Adrenal gland (tissue), 12 donors: Measurements from ENCODE around the gene STK17B. TPM values are rescaled to one million over a fixed set of nuclear protein-coding genes. Genes with fewer than 3 reads are reported as not detected.

ENCODE experiments used
- DNase-seq, 7 donors: peaks; one replicate each; pipeline ENCODE4 v3.0.0-alpha.2; 2019 to 2020
- H3K27ac ChIP-seq, 5 donors: fragments of 200-600 bp; sonication (generic) in 4 of 5; 1 replicate in 3 of 5; 2 replicates in 2 of 5; pipeline versions ENCODE4 v1.5.1 to v1.8.0; 2016 to 2020; ENCODE audit warnings: mild to moderate bottlenecking in 1 of 5
- H3K27me3 ChIP-seq: fragments of 200-600 bp; 2 replicates; pipeline ENCODE4 v1.8.0; 2021
- H3K36me3 ChIP-seq, 2 donors: fragments of 200-600 bp; replicated peaks in 1 of 2; 1 replicate in 1 of 2; 2 replicates in 1 of 2; pipeline versions ENCODE4 v1.5.1 to v1.8.0; 2018 to 2022
- H3K4me1 ChIP-seq, 2 donors: fragments of 200-600 bp; replicated peaks in 1 of 2; 1 replicate in 1 of 2; 2 replicates in 1 of 2; pipeline versions ENCODE4 v1.5.1 to v1.8.0; 2018 to 2021
- H3K4me3 ChIP-seq, 4 donors: fragments of 200-600 bp; sonication (generic) in 3 of 4; one replicate each; pipeline ENCODE4 v1.5.1; 2016 to 2018
- H3K9me3 ChIP-seq, 3 donors: fragments of 200-600 bp; sonication (generic) in 1 of 3; replicated peaks in 1 of 3; 1 replicate in 2 of 3; 2 replicates in 1 of 3; pipeline versions ENCODE4 v1.5.1 to v1.8.0; 2016 to 2021
- POLR2A ChIP-seq, 2 donors: fragments of 450-650 bp; IDR thresholded peaks; one replicate each; pipeline ENCODE4 v1.6.1; 2017; ENCODE audit warnings: antibody characterized with exemption in 2 of 2, mild to moderate bottlenecking in 2 of 2, moderate library complexity in 1 of 2
- WGBS, 4 donors: extraction: QIAGEN DNeasy Blood & Tissue Kit in 2 of 4; methylation state at CpG; one replicate each; pipeline versions ENCODE4 v1.1.5 to v1.1.7; 2013 to 2017; 5-methylcytosine and 5-hydroxymethylcytosine counted together
- intact Hi-C, 2 donors: fragments of 100-400 bp; cut with DNase I; formaldehyde crosslinking; loops; one replicate each; pipeline versions ENCODE4 v1.14.1 to v1.15.0; 2022 to 2023
- polyA plus RNA-seq, 3 donors: library from polyadenylated mRNA; stranded (reverse); fragments of 200-250 nt in 2 of 3; fragments of 350-450 nt in 1 of 3; fragmentation: Illumina TruSeq in 1 of 3; extraction: RNeasy Lipid Tissue Mini Kit (QIAGEN cat#74804) in 1 of 3; gene quantifications; one replicate each; pipeline ENCODE4 v1.2.3, GENCODE V29; 2013 to 2014
- total RNA-seq, 9 donors: library from RNA; depleted of rRNA in 4 of 9; stranded (reverse); fragments of >200 nt in 4 of 9; fragments of 120-200 nt in 1 of 9; fragmentation: NEBNext Ultra II Directional in 1 of 9; extraction: Animal tissue kit (Norgen Biotek cat#: 25700) in 1 of 9; gene quantifications; one replicate each; pipeline versions ENCODE4 v1.1.0 to v1.2.4, GENCODE V29; 2013 to 2023
- TF ChIP-seq, protein P1 (sequence below), 6 experiments: fragments of 450-650 bp in 4 of 6; fragments of 200-600 bp in 2 of 6; sonication (generic) in 1 of 6; IDR thresholded peaks; 1 replicate in 5 of 6; 2 replicates in 1 of 6; pipeline versions ENCODE4 v1.5.1 to v1.8.0; 2016 to 2021; ENCODE audit warnings: antibody characterized with exemption in 6 of 6, mild to moderate bottlenecking in 2 of 6, moderate library complexity in 1 of 6
- donor health status: healthy with polysubstance abuse.
- donor health status: Bipolar disorder and iron deficiency.
- donor health status: DM: yes; HTN: yes; CAD: no.
- donor health status: DM: no; HTN: no; CAD: no.
- donor health status: DM: no; HTN: no; CAD: no.
- donor health status: DM: yes; HTN: yes; CAD: no.

Gene STK17B
- total and polyA plus RNA-seq, 12 donors: 3.6 to 35.0 (median 15.5) TPM

DNA sequence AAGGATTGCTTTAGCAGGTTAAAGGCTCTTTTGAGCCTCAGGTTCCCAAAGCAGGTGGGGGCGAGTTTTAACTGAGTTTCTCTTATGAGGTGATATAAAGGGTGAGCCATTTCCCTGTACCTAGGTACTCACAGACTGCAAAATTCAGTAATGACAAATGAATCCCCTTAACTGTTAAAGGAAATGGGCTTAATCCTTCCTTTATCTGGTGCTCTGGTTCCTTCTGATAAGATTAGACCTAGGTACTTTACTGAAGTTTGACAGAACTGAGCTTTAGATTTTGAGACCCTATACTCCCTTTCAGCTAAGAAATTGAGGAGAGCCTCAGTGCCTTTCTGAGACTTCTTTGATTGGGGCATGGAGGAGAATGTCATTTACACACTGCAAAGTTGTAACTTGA, 42.6 kb downstream of the STK17B start:
- H3K36me3 ChIP-seq: no peaks in the 10 kb centered on the region
- no peak overlapping the region for H3K27ac ChIP-seq
- intact Hi-C loops: no loop called here
- H3K4me3 ChIP-seq: no peak overlapping the region
- TF ChIP-seq POLR2A (IDR thresholded peaks at IDR 0.05): no peak
- TF ChIP-seq, protein P1, sequence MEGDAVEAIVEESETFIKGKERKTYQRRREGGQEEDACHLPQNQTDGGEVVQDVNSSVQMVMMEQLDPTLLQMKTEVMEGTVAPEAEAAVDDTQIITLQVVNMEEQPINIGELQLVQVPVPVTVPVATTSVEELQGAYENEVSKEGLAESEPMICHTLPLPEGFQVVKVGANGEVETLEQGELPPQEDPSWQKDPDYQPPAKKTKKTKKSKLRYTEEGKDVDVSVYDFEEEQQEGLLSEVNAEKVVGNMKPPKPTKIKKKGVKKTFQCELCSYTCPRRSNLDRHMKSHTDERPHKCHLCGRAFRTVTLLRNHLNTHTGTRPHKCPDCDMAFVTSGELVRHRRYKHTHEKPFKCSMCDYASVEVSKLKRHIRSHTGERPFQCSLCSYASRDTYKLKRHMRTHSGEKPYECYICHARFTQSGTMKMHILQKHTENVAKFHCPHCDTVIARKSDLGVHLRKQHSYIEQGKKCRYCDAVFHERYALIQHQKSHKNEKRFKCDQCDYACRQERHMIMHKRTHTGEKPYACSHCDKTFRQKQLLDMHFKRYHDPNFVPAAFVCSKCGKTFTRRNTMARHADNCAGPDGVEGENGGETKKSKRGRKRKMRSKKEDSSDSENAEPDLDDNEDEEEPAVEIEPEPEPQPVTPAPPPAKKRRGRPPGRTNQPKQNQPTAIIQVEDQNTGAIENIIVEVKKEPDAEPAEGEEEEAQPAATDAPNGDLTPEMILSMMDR (IDR thresholded peaks at IDR 0.05): no peak
- WGBS, 4 donors: 65 to 82% (median 76%) methylated on average over 1 of the region's 1 CpG
- no peaks in the 10 kb centered on the region for H3K27me3 ChIP-seq
- DNase-seq: no peak
- H3K9me3 ChIP-seq: peaks cover 0 to 38% (median 0%) of the 10 kb centered on the region in 3 donors
- no peaks in the 10 kb centered on the region for H3K4me1 ChIP-seq

DNA sequence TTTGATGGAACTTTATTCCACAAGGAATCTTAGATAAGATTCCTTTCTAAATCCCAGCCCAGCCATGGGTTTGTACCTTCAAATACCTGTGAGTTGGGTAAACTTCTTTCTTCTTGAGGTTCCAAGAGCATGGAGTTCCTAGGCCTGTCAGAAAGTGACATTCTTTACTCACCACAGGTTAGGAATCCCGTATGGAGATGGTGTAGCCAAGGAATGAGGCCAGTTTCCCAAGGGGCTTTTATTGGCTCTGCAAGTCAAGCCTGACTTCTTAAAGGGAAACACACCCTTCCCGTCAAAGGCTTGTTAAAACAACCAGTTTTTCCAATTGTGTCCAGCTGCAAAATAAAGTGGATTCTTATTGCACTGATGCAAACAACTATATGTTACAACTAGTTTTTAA, 45.8 kb downstream of the STK17B start:
- no peaks in the 10 kb centered on the region for H3K36me3 ChIP-seq
- no peaks in the 10 kb centered on the region for H3K4me1 ChIP-seq
- H3K27me3 ChIP-seq: no peaks in the 10 kb centered on the region
- no peak overlapping the region for H3K4me3 ChIP-seq
- DNase-seq: no peak
- no peak overlapping the region for H3K27ac ChIP-seq
- peaks cover 0 to 17% (median 0%) of the 10 kb centered on the region in 3 donors for H3K9me3 ChIP-seq
- intact Hi-C loops: no loop called here
- WGBS, 4 donors: 57 to 69% (median 64%) methylated on average over 2 of the region's 2 CpGs
- TF ChIP-seq, protein P1 (IDR thresholded peaks at IDR 0.05): no peak
- TF ChIP-seq POLR2A (IDR thresholded peaks at IDR 0.05): no peak

- no peaks in the 10 kb centered on the region for H3K36me3 ChIP-seq
- peaks cover 0 to 2% (median 0%) of the 10 kb centered on the region in 3 donors for H3K9me3 ChIP-seq
- 77 to 85% (median 82%) methylated on average over 6 of the region's 6 CpGs for WGBS, 4 donors
- H3K4me1 ChIP-seq: no peaks in the 10 kb centered on the region
- H3K27ac ChIP-seq: no peak overlapping the region
- no peak for DNase-seq
- no peak for TF ChIP-seq POLR2A (IDR thresholded peaks at IDR 0.05)
- TF ChIP-seq, protein P1 (IDR thresholded peaks at IDR 0.05): no peak
- intact Hi-C loops: no loop called here
- H3K27me3 ChIP-seq: no peaks in the 10 kb centered on the region
- no peak overlapping the region for H3K4me3 ChIP-seq
Observed at GRCh38 chr2:196123679-196124373, 47.6 kb downstream of the STK17B start.

- H3K4me1 ChIP-seq: no peaks in the 10 kb centered on the region
- intact Hi-C loops: no loop called here
Observed at GRCh38 chr2:196119926-196120325, 51.5 kb downstream of the STK17B start.

More at GRCh38 chr2:196119926-196120325, 51.5 kb downstream of the STK17B start:
- Histone ChIP-seq H3K9me3 (no peaks in the 10 kb centered on the region), H3K4me3 (no peak overlapping the region), H3K36me3 (no peaks in the 10 kb centered on the region), H3K27ac (no peak overlapping the region), H3K27me3 (no peaks in the 10 kb centered on the region)
- WGBS, 4 donors: 78 to 90% (median 87%) methylated on average over 3 of the region's 3 CpGs
- TF ChIP-seq POLR2A (IDR thresholded peaks at IDR 0.05): no peak
- TF ChIP-seq, protein P1 (IDR thresholded peaks at IDR 0.05): no peak
- DNase-seq: no peak
